ELF-1 (cell line): ENCODE measurements around the gene STK4.
"Not testable (repeated sequence)": the region's sequence is repeated elsewhere in the genome, so short reads cannot be mapped to it uniquely, and the experiment has no call there.

Experiments
- DNase-seq: peaks from one replicate; pipeline ENCODE4 v3.0.0-alpha.2; 2016; ENCODE audit warnings: low read depth, low spot score

Gene STK4

DNA sequence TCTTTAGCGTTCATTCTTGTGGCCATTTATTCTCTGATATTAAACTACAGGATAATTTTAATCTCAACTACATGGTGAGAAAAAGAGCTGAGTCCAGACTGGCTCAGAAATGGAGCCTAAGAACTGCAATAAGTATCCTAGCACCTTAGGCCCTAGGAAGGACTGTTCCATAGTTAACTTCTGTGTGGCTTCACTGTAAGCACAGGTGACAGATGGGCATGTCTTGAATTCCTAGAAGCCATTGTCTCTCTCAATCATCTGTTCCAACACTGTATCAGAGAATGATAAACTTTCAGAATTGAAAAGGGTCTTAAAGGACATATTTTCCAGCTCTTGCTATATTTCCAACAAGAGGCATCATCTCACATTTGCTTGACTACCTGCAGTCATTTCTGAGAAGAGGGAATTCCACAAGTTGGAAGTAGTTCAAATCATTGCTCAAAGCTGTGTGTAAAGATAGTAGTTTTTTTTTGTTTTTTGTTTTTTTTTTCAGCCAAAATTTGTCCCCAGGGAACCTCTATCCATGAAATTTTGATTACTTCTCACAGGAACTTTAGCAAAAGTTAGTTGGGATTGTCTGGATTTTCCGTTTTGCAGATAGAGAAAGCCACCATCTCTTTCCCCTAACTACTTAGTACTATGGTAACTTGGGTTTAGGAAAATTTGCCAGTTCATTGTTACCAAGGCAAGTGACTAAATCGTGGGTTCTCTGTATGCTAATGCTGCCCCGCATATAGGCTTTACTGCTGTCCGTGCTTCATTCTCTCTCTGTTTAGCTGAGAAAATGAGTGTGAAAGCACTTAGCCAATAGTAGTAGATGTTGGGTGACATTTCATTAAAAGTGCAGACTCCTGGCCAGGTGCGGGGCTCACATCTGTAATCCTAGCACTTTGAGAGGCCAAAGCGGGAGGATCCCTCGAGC lies 87.4 kb downstream of the STK4 start:
- no peak for DNase-seq

DNA sequence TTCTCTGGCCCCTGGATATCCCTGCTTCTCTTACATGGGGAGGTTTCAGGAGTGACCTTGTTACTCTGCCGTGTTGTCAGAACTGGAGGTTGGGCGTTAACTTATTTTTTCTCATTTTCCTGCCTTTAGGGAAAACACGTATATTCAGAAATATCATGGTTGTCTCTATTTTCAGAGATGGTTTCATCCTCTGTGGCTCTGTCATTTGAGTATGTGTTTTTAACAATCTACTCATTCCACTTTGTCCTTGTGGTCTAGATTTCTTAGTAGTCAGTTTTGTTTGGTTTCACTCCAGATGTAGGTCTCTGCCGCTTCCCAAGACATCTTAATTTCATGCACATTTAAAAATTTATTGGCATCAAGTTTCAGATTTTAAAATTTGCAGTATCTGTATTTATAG lies 88.7 kb downstream of the STK4 start:
- no peak for DNase-seq

DNA sequence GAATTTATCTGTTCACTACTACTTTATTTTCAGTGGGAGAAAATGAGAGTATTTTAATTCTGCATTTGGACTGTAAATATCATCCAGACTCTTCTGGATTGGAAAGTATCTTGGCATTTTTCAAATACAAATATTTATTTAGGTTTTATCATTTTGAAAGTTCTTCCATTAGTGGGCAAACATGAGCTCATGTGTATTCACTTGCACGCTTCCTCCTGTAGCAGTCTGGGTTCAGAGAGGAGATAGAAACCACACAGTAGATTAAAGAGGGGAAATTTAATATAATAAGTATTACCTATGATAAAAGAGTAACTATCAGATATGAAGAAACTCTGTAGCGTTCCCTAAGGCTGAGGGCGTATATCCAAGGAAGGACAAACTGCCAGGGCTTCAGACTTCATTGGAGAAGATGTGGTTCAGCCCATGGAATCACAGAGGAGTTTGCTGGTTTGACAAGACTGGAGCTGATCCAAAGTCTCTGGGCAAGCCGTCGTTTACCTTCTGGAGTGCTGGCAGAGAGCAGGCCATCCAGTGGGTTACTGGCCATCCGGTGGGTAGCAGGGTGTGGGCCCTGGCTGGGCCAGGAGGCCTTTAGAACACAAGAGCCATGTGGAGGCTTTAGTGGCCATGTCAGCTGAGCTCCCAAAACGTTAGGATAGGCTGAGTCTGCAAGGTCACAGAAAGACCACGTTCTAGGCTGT lies 90.3 kb downstream of the STK4 start:
- DNase-seq, result no peak

DNA sequence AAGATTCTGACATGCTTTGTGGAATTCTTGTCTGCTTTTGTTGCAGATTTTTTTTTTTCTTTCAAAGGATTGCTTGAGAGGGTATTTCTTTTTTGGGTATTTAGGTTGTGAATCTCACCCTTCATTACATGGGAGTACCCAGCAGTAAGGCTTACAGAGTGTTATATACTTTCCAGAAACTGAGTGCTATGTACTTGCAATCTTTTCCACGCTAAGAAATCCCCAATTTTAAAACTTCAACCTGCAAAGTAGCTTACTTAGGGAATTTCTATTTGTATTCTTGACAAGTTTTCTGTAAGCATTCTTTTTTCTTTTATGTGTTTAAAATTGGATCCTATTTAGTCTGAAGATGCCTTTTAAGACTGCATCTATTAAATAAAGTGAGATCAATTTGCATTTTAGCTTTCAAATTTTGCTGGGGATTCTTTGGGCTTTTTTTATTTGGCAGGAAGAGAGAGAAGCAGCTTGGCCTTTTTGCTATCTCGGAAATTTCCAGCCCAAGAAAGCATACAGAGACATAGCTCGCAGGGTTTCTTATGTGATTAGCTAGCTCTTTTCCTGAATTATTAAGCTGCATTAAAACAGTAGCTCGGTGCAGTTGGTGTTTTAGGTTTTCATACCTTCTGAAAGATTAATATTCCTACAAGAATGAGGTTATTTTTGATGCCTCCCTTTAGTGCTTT lies 92.0 kb downstream of the STK4 start:
- DNase-seq, result no peak

DNA sequence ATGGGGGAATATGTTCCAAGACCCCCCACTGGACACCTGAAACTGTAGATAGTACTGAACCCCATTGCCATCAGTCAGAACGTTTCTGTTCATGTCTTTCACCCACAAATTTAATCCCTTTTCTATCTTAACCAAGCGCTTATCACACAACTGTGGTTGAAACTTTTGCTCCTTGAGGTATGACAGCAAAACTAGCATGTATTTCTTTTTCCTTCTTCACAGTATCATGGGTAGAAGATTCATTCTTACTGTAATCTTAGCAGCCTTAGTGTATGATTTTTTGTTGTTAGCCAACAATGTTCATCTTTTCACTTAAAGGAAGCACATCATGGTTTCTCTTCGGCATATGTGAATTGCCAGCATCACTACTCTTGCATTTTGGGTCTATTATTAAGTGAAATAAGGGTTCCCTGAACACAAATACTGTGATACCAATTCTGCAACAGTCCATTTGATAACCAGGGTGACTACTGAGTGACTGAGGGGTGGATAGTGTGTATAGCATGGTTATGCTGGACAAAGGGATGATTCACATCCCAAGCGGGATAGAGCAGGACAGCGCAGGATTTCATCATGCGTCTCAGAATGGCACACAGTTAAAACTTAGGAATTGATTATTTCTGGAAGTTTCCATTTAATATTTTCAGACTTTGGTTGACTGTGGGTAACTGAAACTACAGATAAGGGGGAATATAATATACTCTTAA lies 92.9 kb downstream of the STK4 start:
- DNase-seq, result no peak

DNA sequence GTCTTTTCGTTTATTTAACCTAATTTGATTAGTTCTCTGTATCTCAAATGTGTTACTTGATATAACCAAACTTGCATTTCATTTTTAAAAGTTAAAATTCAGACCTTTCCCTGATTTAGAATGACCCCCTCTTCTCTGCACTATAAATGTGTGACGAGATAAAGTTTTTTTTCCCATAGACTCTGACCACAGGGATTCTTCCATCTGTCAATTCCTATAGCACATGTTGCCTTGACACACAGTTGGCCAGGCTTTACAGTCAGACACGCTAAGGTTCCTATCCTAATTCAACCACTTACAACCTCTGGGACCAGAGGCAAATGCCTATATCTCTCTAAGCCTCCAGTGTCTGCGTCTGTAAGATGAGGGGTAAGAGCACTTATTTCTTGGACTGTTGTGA lies 94.0 kb downstream of the STK4 start:
- DNase-seq, result no peak

DNA sequence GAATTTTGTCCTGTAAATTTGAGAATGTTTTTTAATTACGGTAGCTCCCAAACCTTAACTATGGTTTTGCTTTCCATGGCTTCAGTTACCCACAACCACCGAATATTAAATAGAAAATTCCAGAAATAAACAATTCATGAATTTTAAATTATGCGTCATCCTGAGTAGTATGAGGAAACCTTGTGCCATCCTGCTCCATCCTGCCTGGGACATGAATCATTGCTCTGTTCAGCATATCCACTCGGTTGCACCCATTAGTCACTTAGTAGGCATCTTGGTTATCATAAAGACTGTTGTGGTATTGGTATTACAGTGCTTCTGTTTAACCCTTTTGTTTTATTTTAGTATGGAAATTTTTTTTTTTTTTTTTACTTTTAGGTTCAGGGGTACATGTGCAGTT lies 94.9 kb downstream of the STK4 start:
- DNase-seq, result no peak

DNA sequence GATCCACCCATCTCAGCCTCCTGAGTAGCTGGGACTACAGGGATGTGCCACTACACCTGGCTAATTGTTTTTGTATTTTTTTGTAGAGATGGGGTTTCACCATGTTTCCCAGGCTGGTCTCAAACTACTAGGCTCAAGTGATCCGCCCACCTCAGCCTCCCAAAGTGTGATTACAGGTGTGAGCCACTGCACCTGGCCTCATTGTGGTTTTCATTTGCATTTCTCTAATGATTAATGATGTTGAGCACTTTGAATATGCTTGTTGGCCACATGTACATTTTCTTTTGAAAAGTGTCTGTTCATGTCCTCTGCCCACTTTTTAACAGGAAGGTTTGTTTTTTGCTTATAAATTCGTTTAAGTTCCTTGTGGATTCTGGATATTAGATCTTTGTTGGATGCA lies 96.8 kb downstream of the STK4 start:
- DNase-seq, result not testable (repeated sequence)

DNA sequence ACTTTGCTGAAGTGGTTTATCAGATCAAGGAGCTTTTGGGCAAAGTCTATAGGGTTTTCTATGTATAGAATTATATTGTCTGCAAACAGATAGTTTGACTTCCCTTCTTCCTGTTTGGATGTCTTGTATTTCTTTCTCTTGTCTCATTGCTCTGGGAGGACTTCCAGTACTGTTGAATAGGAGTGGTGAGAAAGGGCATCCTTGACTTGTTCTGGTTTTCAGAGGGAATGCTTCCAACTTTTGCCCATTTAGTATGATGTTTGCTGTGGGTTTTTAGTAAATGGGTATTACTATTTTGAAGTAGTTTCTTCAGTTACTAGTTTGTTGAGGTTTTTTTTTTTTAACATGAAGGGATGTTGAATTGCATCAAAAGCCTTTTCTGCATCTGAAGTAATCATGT lies 98.5 kb downstream of the STK4 start:
- DNase-seq, result no peak

DNA sequence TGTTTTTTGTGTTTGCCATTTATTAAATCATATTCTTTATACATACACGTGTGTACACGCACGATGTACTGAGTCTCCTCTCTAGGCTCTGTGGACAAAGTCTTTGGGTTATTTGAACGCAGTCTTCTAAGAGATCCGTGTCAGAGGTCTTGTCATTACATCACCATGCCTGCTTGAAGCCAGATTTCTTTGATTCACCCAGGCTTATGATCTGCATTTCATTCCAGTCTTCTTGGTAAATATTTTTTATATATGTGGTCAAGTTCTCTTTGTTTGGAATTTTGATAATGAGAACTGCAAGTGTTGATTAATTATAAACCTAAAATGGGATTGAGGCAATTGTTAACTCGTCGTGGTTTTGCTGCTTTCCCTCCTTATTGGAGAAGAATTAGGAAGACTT lies 100.1 kb downstream of the STK4 start:
- DNase-seq, result no peak

DNA sequence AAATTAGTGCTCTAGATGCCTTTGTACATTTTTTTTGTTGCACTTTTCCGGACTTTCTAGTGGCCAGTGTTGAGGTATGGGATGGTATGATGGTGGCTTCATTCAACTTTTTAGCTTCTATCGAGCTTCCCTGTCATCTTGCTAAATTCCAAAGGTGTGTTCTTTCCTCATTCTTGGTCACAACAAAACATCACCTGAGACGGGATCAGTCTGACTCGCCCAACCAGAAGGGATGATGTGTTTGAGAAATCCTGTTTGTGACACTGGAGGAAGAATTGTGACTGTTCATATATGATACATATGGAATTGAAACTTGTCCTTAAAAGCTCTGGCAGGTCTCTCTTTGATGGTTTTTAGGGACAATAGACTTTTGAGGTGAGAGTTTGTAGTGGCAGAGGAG lies 100.8 kb downstream of the STK4 start:
- DNase-seq, result no peak

DNA sequence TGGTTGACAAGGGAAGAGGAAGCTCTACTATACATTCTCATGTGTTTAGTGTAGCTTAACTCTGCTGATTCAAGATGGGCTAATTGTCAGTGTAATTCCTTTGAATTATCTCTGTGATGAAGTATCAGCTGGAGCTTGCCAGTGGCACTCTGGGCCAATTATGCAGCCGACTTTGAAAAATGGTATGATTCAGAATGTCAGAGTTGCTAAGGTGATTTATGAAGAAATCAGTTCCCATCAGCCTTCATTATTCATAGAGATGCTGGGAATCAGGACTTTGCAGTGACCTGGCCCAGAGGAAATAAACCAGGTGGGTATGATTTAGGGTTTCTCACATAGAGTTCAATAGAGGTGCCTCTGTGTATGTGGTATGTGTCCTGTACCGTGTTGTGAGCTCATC lies 101.2 kb downstream of the STK4 start:
- DNase-seq, result no peak

DNA sequence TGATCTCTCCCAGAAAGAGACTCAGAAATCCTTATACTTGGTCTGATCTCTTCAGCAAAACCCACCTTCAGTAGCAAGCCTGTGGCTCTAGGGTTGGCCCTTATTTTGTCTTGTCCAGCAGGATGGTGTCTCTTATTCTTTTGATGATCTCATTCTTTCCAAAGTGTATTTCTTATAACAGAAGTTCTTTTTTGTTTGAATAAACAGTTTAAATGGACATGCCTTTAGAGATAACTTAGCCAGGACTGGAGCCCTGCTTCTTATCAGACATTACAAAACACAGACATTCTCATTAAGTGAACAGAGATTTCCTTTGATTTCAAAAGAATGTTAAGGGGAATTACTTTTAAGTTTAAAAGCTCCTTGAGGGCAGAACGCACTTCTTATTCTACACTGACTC lies 102.9 kb downstream of the STK4 start:
- DNase-seq, result no peak

DNA sequence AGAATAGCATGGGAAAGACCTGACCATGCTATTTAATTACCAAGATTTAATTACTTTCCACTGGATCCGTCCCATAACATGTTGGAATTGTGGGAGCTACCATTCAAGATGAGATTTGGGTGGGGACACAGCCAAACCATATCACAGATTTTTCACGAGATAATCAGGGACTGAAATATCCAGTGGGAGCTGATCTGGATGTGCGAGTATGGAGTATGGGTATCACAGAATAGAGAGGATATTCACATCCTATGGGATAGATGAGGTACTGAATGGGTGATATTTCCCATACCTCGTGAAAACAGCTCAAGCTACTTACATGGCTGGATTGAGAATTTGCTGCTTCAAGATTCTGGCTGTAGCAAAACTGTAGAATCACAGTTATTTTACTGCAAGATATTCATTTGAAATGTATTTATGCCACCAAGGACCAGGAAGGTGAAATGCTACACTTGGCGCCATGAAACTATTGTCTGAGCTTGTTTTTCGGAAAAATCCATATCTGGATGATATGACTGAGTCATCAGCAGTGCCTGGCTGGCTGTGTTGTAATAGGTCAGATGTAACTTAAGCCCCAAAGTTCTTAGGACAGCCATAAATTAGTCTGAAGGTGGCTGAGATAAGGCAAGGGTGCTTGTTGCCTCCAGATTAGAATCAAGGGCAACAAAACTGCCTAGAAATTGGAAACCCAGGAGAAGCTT lies 104.8 kb downstream of the STK4 start:
- DNase-seq, result no peak

DNA sequence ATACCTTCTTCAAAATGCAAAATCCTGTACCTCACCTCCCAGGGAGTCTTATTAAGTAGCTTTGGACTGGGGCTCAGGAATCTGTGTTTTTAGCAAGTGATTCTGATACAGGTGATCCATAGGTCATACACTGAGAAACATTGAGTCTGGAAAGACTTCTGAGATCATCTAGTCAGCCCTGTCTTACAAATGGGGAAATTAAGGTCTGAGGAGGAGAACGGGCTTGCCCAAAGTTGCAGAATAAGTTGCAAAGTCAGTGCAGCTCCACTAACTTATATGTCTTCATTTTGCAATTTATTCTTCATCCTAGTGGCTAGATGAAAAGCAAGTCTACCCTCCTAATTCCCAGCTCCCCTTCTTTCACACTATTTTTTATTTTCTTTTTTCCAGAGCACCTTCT lies 105.8 kb downstream of the STK4 start:
- DNase-seq, result no peak

DNA sequence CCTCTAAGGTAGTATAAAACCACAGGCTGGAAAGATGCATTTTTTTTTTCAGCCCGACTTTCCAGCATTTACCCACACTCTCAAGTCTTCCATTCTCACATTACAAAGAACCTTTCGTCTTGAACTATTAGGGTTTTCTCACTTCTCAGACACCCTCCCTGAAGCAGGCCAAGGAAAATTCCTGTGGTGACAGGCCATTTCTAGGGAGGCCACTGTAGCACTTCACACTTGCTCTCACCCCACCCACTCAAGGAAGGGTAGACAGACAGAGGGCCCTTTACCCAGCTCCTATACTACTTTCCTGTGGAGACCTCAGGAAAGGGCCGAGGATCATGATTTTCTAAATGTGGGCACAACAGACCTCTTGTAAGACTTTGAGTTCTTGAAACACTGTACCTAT lies 106.9 kb downstream of the STK4 start:
- DNase-seq, result no peak

DNA sequence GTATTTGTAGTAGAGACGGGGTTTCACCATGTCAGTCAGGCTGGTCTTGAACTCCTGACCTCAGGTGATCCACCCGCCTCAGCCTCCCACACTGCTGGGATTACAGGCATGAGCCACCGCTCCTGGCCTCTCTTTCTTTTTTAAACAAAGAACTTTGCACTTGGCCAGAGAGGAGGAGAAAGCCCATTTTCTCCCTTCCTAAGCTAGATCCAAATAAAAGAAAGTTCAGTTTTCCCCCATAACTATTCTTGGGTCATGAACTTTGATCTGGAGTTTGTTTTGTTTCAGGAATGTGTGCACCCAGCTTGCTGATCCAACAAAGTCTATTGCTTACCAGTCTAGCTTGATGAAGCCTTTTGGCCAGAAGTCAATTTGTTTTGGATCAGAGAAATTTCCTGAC lies 111.2 kb downstream of the STK4 start:
- no peak for DNase-seq

DNA sequence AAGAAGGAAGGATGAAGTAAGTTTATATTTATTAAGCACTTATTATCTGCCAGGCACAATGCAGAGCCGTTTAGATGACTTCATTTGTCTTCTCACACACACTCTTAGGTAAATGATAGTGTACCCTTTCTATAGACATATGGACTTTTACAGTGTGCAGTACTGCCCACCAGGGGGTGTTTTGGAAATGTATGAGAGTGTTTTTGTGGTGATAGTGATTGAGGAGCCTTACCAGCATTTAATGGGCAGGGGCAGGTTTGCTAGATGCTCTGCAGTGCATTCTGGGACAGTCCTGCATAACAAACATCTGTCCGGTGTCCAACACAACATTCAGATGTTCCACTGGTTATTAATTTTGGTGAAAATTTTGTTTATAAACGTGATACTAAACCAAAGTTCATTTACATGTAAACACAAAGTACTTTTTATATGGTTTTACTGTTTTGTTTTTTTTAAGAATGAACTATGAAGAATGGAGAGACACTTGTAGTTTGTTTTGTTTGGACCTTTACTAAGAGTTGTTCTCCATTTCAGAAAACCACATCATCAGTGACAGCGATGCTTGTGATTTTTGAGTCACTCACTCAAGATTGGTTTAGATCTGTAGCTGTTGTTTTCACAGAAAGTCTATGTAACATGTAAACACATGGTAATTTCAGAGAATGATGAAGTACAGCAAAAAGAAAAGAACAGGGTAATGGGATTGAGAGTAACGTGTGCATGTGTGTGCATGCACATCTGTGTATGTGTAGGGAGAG lies 114.7 kb downstream of the STK4 start:
- no peak for DNase-seq

DNA sequence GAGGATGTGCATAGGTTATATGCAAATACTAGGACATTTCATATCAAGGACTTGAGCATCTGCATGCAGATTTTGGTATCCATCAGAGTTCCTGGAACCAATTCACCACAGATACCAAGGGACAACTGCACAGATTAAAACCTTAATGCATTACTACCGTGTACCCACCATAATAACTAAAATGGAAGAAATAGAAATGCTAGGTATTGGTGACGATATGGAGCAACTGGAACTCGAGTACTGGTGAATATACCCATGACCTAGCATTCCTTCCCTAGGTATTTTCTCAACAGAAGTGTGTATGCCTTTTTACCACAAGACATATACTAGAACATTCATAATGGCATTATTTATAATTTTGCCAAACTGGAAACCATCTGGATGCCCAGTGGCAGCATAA lies 116.2 kb downstream of the STK4 start:
- no peak for DNase-seq

DNA sequence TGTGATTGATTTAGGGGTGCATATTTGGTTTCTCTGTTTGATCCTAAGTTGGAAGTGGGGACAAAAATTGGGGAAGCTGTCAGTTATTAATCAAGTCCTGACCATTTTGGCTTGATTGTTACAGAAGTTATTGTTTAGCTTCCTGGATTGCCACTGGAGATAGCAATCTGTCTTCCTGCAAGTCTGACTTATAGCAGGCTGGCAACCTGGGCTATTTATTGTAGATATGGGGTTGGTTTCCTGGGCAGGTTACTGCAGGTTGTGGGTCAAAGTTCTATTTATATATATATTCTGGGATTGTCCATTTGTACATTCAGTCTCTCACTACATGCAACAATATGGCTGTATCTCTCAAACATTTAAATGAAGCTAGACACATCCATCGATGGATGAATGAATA lies 116.8 kb downstream of the STK4 start:
- no peak for DNase-seq

DNA sequence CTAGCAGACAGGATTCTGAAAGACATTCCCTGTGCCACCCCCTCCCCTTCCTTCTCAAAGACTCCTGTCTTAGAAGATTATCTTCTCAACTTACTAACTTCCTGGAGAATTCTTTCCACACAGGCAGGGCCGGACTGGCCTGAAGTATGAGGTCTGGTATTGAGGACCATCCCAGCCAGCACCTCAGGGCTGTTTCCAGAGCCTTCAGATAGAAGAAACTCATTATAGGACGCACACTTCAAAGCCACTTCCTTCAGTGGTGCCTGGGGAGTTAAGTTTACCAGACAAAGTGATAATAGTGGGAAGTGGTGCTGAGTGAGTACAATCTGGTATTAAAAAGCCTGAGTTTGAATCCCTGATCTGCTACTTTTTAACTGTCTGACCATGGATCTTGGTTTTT lies 119.0 kb downstream of the STK4 start:
- peak; percentile 68 for DNase-seq
